Neural progenitor cell (in vitro differentiated cells): ENCODE data around the gene SNAPC2.

Source experiments
- EZH2 ChIP-seq: fragments of 200-600 bp; sonication (generic); IDR thresholded peaks from 2 replicates; pipeline ENCODE4 v1.6.1; 2017; ENCODE audit warnings: antibody characterized with exemption, mild to moderate bottlenecking, moderate library complexity
- TF ChIP-seq, protein P1 (sequence below): fragments of 200-600 bp; sonication (generic); IDR thresholded peaks from 2 replicates; pipeline ENCODE4 v1.5.1; 2017; ENCODE audit warnings: antibody characterized with exemption, mild to moderate bottlenecking

DNA sequence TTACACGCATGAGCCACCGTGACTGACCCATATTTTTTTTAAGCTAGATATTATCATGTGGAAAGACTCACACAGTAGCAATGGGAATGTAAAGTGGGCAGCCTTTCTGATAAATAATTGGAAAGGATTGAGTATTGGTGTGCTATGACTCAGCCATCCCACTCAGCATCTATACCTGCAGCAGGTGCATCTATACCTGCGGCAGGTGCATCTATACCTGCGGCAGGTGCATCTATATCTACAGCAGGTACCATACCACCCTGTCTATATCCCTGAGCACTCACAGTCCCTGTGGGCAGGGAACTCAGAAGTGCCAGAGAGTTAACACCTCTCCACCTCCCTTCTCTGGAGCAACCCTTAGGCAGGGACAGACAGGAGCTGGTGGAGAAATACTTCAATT is 37.0 kb upstream of the SNAPC2 start:
- TF ChIP-seq, protein P1, sequence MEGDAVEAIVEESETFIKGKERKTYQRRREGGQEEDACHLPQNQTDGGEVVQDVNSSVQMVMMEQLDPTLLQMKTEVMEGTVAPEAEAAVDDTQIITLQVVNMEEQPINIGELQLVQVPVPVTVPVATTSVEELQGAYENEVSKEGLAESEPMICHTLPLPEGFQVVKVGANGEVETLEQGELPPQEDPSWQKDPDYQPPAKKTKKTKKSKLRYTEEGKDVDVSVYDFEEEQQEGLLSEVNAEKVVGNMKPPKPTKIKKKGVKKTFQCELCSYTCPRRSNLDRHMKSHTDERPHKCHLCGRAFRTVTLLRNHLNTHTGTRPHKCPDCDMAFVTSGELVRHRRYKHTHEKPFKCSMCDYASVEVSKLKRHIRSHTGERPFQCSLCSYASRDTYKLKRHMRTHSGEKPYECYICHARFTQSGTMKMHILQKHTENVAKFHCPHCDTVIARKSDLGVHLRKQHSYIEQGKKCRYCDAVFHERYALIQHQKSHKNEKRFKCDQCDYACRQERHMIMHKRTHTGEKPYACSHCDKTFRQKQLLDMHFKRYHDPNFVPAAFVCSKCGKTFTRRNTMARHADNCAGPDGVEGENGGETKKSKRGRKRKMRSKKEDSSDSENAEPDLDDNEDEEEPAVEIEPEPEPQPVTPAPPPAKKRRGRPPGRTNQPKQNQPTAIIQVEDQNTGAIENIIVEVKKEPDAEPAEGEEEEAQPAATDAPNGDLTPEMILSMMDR = no peak
- TF ChIP-seq EZH2 = no peak
